HepG2 (cell line): ENCODE data around the gene USP32. TPM values are rescaled to one million over a fixed set of nuclear protein-coding genes. Genes with fewer than 3 reads are reported as not detected.
"Not testable (repeated sequence)": the region's sequence is repeated elsewhere in the genome, so short reads cannot be mapped to it uniquely, and the experiment has no call there.

ENCODE experiments used
- ATAC-seq: fragments of 200-7000 bp; cut with Tn5 transposase; 3 replicates; pipeline ENCODE4 v1.9.1; 2020; ENCODE audit warnings: mild to moderate bottlenecking, moderate library complexity
- BruUV-seq: library from RNA; stranded (reverse); fragments of 400-500 nt; replicated peaks from 2 replicates; lab custom pipeline; 2021; lab: Mats Ljungman, UMichigan
- CTCF ChIA-PET: fragments of 300-600 bp; formaldehyde crosslinking; extraction: SDS; loops from one replicate; lab custom pipeline; 2021; ENCODE audit warnings: low total read pairs, inconsistent platforms, low intra/inter-chr PET ratio; lab: Yijun Ruan, JAX
- POLR2A ChIA-PET: fragments of 350-600 bp; sonication (Branson Sonifier 250); formaldehyde crosslinking; loops from one replicate; lab custom pipeline; 2020; ENCODE audit warnings: antibody characterized with exemption, inconsistent platforms; lab: Yijun Ruan, JAX
- DNase-seq: peaks from one replicate; pipeline ENCODE4 v3.0.0-alpha.2; 2015; ENCODE audit warnings: low spot score
- FAIRE-seq: peaks from 3 replicates; lab custom pipeline; 2011; peaks lifted over from hg19 to GRCh38; lab: Jason Lieb, UNC
- H2AFZ ChIP-seq: one replicate; pipeline ENCODE4 v1.6.1; 2011; ENCODE audit warnings: low read length, inconsistent platforms
- H3K27ac ChIP-seq: fragments of 300-600 bp; 3 replicates; pipeline ENCODE4 v1.8.0; 2011; ENCODE audit warnings: mixed run types, mild to moderate bottlenecking, mixed read lengths, low read length, inconsistent platforms; ENCODE audit not compliant: insufficient read depth; ENCODE audit errors: extremely low read length
- H3K27me3 ChIP-seq, 2 experiments: fragments of 200-600 bp in 1 of 2; 2 replicates in 1 of 2; 3 replicates in 1 of 2; pipeline versions ENCODE4 v1.6.0 to v1.8.0; 2011; ENCODE audit warnings: low read length in 2 of 2, mild to moderate bottlenecking in 2 of 2, moderate library complexity in 2 of 2, inconsistent platforms in 1 of 2; ENCODE audit not compliant: insufficient read depth in 2 of 2, control insufficient read depth in 1 of 2
- H3K36me3 ChIP-seq, 2 experiments: fragments of 200-600 bp in 1 of 2; replicated peaks in 1 of 2; 2 replicates in 1 of 2; 3 replicates in 1 of 2; pipeline versions ENCODE4 v1.5.1 to v1.8.0; 2011; ENCODE audit warnings: low read length in 2 of 2, inconsistent platforms in 1 of 2; ENCODE audit not compliant: insufficient read depth in 2 of 2, control insufficient read depth in 1 of 2
- H3K4me1 ChIP-seq: 2 replicates; pipeline ENCODE4 v1.5.1; 2012; ENCODE audit warnings: low read length, inconsistent platforms; ENCODE audit not compliant: insufficient read depth
- H3K4me2 ChIP-seq: 2 replicates; pipeline ENCODE4 v1.6.0; 2011; ENCODE audit warnings: low read depth, low read length, inconsistent platforms
- H3K4me3 ChIP-seq, 3 experiments: fragments of 200-600 bp in 1 of 3; sonication (generic), shearing (Covaris generic) in 1 of 3; replicated peaks in 1 of 3; 2 replicates each; pipeline ENCODE4 v1.5.1; 2011 to 2016; ENCODE audit warnings: low read length in 3 of 3, inconsistent platforms in 2 of 3, low read depth in 2 of 3, mild to moderate bottlenecking in 2 of 3, control low read depth in 1 of 3, mixed read lengths in 1 of 3; ENCODE audit not compliant: insufficient read depth in 1 of 3
- H3K79me2 ChIP-seq: one replicate; pipeline ENCODE4 v1.6.1; 2011; ENCODE audit warnings: low read length, inconsistent platforms; ENCODE audit not compliant: insufficient read depth
- H3K9ac ChIP-seq: 2 replicates; pipeline ENCODE4 v1.6.0; 2011; ENCODE audit warnings: mild to moderate bottlenecking, low read depth, low read length, inconsistent platforms; ENCODE audit not compliant: insufficient read depth
- H3K9me3 ChIP-seq: 2 replicates; pipeline ENCODE4 v1.5.1; 2012; ENCODE audit warnings: mild to moderate bottlenecking, low read length
- H4K20me1 ChIP-seq: 2 replicates; pipeline ENCODE4 v1.6.0; 2011; ENCODE audit warnings: inconsistent platforms, mild to moderate bottlenecking, low read length, moderate library complexity; ENCODE audit not compliant: insufficient read depth
- HNRNPK ChIP-seq: fragments of 200-400 bp; formaldehyde crosslinking; IDR thresholded peaks from 2 replicates; pipeline ENCODE4 v1.6.1; 2018; ENCODE audit warnings: low read length, low read depth, moderate library complexity, mild to moderate bottlenecking; ENCODE audit not compliant: poor library complexity, severe bottlenecking
- WGBS: methylation state at CpG from one replicate; pipeline ENCODE4 v1.1.6; 2017; ENCODE audit warnings: low lambda C conversion rate; 5-methylcytosine and 5-hydroxymethylcytosine counted together
- in situ Hi-C: cut with HindIII; loops from 2 replicates; pipeline ENCODE4 v1.10.0; 2017; ENCODE audit warnings: low pct_unique_long_range_greater_than_20kb; ENCODE audit not compliant: extremely low pct_ligation_motif_present
- intact Hi-C: fragments of 100-400 bp; cut with micrococcal nuclease; formaldehyde crosslinking; loops from one replicate; pipeline ENCODE4 v1.10.0; 2022; ENCODE audit not compliant: unreplicated experiment
- polyA plus RNA-seq, 8 experiments: library from polyadenylated mRNA; depleted of rRNA in 3 of 8; stranded (reverse) in 7 of 8; unstranded in 1 of 8; fragments of >200 nt; fragmentation: Illumina TruSeq in 4 of 8; extraction: Trizol in 4 of 8; gene quantifications; 2 replicates each; pipeline versions ENCODE4 v1.2.1 to v1.2.3, GENCODE V29; 2011 to 2016; ENCODE audit warnings: low read depth in 4 of 8, missing spikeins in 1 of 8, mixed read lengths in 1 of 8; ENCODE audit not compliant: insufficient read depth in 1 of 8
- total RNA-seq, 5 experiments: library from RNA; depleted of rRNA; stranded (reverse); fragments of >200 nt; fragmentation: Illumina TruSeq; extraction: Trizol; gene quantifications; 2 replicates each; pipeline ENCODE4 v1.2.3, GENCODE V29; 2016; ENCODE audit warnings: low read depth in 1 of 5
- TF ChIP-seq, protein P1 (sequence below): sonication (generic); formaldehyde crosslinking; IDR thresholded peaks from 2 replicates; pipeline ENCODE4 v1.4.0; 2020; ENCODE audit warnings: missing genetic modification reagents, borderline replicate concordance

USP32 gene
- total and polyA plus RNA-seq, 2 of the 13 experiments (the other 11 are each of a cell fraction or from before 2014, with no cell fraction given), result 24.9 to 39.9 TPM

DNA sequence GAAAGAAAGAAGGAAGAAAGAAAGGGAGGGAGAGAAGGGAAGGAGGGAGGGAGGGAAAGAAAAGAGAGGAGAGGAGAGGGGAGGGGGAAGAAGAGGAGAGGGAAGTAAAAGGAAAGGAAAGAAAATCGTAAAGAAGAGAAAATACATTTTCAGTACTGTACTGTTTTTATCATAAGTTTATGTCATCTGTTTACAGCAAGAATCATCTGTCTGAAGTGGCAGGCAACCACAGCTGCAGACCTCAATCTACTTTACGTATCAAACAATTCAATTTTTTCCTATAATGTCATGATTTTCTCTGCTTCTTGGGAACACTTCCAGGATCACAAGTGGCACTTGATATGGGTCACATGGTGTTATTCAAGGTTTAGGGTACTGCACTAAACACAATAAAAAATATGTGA is 58.3 kb downstream of the USP32 start:
- in situ Hi-C loops, result no loop called here

DNA sequence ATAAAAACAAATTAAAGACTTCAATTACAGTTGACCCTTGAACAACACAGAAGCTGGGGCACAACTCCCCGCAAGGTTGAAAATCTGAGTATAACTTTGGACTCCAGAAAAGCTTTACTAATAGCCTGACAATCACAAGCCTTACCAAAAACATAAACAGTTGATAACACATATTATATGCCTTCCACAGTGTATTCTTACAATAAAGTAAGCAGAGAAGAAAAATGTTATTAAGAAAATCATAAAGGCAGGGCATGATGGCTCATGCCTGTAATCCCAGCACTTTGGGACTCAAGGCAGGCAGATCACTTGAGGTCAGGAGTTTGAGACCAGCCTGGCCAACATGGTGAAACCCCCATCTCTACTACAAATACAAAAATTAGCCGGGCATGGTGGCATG is 58.9 kb downstream of the USP32 start:
- H3K9me3 ChIP-seq, H3K9ac ChIP-seq, H3K4me3 ChIP-seq, intact Hi-C loops, FAIRE-seq, H2AFZ ChIP-seq, DNase-seq, H3K4me2 ChIP-seq, H3K79me2 ChIP-seq, H4K20me1 ChIP-seq, H3K27ac ChIP-seq, H3K27me3 ChIP-seq, ATAC-seq, H3K36me3 ChIP-seq, BruUV-seq, in situ Hi-C loops, POLR2A ChIA-PET, H3K4me1 ChIP-seq, CTCF ChIA-PET: not testable (repeated sequence)
- WGBS, result 96% methylated on average over 2 of the region's 2 CpGs

More for the DNA sequence above, 58.3 kb downstream of the USP32 start:
- no peak for ATAC-seq
- H3K4me2 ChIP-seq, result no peak overlapping the region
- peaks cover 8% of the 10 kb centered on the region; the same call in 1 of the 2 replicates for H3K4me1 ChIP-seq
- no peak for FAIRE-seq
- no peaks in the 10 kb centered on the region for H4K20me1 ChIP-seq
- H3K9ac ChIP-seq, result no peak overlapping the region
- CTCF ChIA-PET, result no interaction called here
- TF ChIP-seq HNRNPK, result peak; percentile 94
- TF ChIP-seq, protein P1, sequence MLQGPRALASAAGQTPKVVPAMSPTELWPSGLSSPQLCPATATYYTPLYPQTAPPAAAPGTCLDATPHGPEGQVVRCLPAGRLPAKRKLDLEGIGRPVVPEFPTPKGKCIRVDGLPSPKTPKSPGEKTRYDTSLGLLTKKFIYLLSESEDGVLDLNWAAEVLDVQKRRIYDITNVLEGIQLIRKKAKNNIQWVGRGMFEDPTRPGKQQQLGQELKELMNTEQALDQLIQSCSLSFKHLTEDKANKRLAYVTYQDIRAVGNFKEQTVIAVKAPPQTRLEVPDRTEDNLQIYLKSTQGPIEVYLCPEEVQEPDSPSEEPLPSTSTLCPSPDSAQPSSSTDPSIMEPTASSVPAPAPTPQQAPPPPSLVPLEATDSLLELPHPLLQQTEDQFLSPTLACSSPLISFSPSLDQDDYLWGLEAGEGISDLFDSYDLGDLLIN (CRISPR knock-in tag), result no peak
- H3K36me3 ChIP-seq, result peaks cover 3 to 11% of the 10 kb centered on the region in 2 experiments; a peak in 4 of 5 replicates
- peaks cover 3% of the 10 kb centered on the region for H3K79me2 ChIP-seq
- no TSS peak for BruUV-seq
- intact Hi-C loops, result no loop called here
- POLR2A ChIA-PET, result no interaction called here
- H3K27me3 ChIP-seq, result no peaks in the 10 kb centered on the region
- no peak for DNase-seq
- WGBS, result 94% methylated on average over 2 of the region's 2 CpGs
- no peaks in the 10 kb centered on the region for H3K9me3 ChIP-seq
- H3K27ac ChIP-seq, result no peak overlapping the region
- H3K4me3 ChIP-seq, result no peak overlapping the region
- no peak overlapping the region for H2AFZ ChIP-seq
